D721Med (cell line): ENCODE results near the gene VSNL1.

ENCODE experiments used
- DNase-seq: peaks from one replicate; pipeline ENCODE4 v3.0.0; 2011; ENCODE audit warnings: low spot score; ENCODE audit not compliant: insufficient read length
- FAIRE-seq: peaks from 2 replicates; lab custom pipeline; 2011; peaks lifted over from hg19 to GRCh38; lab: Jason Lieb, UNC
- TF ChIP-seq, protein P1 (sequence below): IDR thresholded peaks from 2 replicates; pipeline ENCODE4 v1.5.1; 2012; ENCODE audit warnings: mild to moderate bottlenecking, control low read depth; ENCODE audit not compliant: insufficient read depth; ENCODE audit errors: missing control alignments

VSNL1 gene

GRCh38 chr2:17536416-17536815, 4.1 kb upstream of the VSNL1 start:
- TF ChIP-seq, protein P1, sequence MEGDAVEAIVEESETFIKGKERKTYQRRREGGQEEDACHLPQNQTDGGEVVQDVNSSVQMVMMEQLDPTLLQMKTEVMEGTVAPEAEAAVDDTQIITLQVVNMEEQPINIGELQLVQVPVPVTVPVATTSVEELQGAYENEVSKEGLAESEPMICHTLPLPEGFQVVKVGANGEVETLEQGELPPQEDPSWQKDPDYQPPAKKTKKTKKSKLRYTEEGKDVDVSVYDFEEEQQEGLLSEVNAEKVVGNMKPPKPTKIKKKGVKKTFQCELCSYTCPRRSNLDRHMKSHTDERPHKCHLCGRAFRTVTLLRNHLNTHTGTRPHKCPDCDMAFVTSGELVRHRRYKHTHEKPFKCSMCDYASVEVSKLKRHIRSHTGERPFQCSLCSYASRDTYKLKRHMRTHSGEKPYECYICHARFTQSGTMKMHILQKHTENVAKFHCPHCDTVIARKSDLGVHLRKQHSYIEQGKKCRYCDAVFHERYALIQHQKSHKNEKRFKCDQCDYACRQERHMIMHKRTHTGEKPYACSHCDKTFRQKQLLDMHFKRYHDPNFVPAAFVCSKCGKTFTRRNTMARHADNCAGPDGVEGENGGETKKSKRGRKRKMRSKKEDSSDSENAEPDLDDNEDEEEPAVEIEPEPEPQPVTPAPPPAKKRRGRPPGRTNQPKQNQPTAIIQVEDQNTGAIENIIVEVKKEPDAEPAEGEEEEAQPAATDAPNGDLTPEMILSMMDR, result no peak
- DNase-seq (no peak), FAIRE-seq (no peak)

DNA sequence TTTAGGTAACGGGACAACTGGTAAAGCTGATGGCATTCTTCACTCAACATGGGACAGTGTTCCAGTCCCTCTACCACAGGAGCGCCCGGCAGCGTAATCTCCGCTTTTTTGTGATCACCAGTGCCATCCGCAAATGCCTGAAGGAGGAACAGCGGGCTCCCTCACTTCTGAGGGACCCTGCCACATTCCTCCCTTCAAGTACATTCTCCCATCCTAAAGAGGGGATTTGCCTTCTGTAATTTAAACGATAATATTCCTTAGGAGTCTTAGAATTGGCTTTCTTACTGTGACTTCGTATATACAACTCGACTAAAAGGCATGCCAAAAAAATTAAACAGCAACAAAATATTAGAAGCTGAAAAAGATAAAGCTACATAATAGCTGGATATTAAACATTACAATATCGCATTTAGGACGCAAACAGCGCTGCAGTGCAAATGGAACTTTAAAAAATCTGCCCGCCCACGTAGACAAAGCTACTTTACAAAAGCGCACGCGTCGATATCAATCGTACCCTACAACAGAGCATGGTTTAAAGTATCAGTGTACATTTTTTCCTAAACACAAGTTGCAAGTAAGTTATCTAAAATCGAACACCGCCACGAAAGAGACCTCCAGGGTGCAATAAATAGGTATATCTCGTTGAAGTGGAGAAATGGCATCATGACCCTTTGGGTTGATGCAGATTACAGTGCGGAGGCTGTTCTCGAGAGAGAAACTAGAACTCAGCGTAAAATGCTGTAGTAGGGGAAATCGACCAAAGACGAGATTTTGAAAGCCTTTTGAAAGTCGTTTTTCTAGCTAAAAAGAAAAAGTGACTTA, 2.3 kb upstream of the VSNL1 start:
- DNase-seq (no peak), FAIRE-seq (no peak)
- TF ChIP-seq, protein P1, result no peak

GRCh38 chr2:17538844-17539554, 1.5 kb upstream of the VSNL1 start:
- FAIRE-seq (no peak), DNase-seq (no peak)
- TF ChIP-seq, protein P1, result no peak

DNA sequence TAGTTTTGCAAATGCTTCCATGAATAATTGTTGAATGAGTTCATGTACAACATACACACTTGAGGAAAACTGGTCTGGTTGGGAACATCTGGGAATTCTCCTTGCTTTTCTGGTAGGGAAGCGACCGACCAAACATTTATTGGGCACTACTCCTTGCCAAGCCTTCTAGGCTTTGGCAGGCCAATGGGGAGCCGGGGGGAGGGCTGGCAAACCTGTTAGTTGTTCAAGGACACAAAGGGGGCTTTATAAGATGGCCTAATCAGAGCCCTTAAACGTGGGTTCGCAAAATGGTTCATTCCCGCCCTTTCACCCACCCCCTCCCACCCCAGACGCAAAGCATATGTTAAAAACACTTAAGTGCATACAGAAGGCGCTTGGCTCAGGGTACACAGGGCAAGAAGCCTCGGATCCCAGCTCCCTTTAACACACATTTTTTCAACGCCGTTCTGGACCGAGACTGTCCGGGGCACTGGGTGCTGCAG, 844 bp upstream of the VSNL1 start:
- TF ChIP-seq, protein P1, result no peak
- no peak for FAIRE-seq
- DNase-seq, result no peak

GRCh38 chr2:17540813-17541530, 476 bp downstream of the VSNL1 start:
- FAIRE-seq (no peak), DNase-seq (no peak)
- TF ChIP-seq, protein P1, result no peak

GRCh38 chr2:17541531-17541950, 1.0 kb downstream of the VSNL1 start:
- no peak for DNase-seq
- TF ChIP-seq, protein P1, result no peak
- FAIRE-seq, result no peak
